ENCODE results near the gene STPG3. TPM values are rescaled to one million over a fixed set of nuclear protein-coding genes. Genes with fewer than 3 reads are reported as not detected.

Gene STPG3
- not detected for total RNA-seq

DNA sequence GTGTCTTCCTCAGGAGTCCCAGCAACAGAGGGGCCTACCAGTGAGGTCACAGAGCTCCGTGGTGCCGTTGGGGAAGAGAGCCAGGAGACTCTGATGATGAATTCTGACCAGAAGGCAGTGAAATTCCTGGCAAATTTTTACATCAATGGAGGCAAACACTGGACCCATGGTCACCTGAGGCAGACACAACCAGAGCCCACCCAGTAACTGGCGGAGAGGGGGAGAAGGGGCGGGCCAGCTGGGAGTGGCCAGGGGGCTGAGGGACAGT is at the start of gene STPG3:
TSS of gene STPG3 (plus strand) at position 93 of the 268 bp plus-strand sequence. CDS start at position 94, 1 bp downstream.
- TF ChIP-seq, protein P1, sequence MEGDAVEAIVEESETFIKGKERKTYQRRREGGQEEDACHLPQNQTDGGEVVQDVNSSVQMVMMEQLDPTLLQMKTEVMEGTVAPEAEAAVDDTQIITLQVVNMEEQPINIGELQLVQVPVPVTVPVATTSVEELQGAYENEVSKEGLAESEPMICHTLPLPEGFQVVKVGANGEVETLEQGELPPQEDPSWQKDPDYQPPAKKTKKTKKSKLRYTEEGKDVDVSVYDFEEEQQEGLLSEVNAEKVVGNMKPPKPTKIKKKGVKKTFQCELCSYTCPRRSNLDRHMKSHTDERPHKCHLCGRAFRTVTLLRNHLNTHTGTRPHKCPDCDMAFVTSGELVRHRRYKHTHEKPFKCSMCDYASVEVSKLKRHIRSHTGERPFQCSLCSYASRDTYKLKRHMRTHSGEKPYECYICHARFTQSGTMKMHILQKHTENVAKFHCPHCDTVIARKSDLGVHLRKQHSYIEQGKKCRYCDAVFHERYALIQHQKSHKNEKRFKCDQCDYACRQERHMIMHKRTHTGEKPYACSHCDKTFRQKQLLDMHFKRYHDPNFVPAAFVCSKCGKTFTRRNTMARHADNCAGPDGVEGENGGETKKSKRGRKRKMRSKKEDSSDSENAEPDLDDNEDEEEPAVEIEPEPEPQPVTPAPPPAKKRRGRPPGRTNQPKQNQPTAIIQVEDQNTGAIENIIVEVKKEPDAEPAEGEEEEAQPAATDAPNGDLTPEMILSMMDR (IDR thresholded peaks at IDR 0.05), result no peak
- TF ChIP-seq POLR2AphosphoS5 (IDR thresholded peaks at IDR 0.05; ENCODE audit: insufficient read depth in 1 of 2, low read depth in 1 of 2), result no peak
- no peak for TF ChIP-seq POLR2A (IDR thresholded peaks at IDR 0.05)
- no peaks in the 10 kb centered on the region for H3K27me3 ChIP-seq
- H3K36me3 ChIP-seq, result no peaks in the 10 kb centered on the region
- peaks cover 16% of the 10 kb centered on the region for H3K4me1 ChIP-seq
- intact Hi-C loops (cut with DNase I), result no loop called here
- H3K9me3 ChIP-seq, result no peaks in the 10 kb centered on the region
- no peak within 1 kb of the TSS for H3K27ac ChIP-seq
- no peak for DNase-seq (ENCODE audit: extremely low spot score in 2 of 2)
- no peak within 1 kb of the TSS for H3K4me3 ChIP-seq

DNA sequence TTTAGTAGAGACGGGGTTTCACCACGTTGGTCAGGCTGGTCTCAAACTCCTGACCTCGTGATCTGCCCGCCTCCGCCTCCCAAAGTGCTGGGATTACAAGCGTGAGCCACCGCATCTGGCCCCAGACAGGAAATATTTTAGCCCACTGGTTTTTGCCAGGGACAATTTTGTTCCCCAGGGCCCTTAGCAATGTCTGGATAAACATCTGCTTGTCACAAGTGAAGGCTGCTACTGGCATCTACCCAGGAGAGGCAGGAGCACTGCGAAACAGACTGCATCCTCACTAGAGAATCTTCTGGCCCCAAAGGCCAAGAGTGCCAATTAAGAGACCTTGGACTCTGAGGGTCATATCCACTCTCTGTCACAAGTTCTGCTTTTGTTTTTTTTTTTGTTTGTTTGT is 48.1 kb upstream of the STPG3 start:
- H3K4me1 ChIP-seq, result peaks cover 73% of the 10 kb centered on the region
- TF ChIP-seq POLR2AphosphoS5 (IDR thresholded peaks at IDR 0.05; ENCODE audit: insufficient read depth in 1 of 2, low read depth in 1 of 2), result no peak
- TF ChIP-seq POLR2A (IDR thresholded peaks at IDR 0.05), result no peak
- TF ChIP-seq, protein P1 (IDR thresholded peaks at IDR 0.05), result no peak
- H3K27me3 ChIP-seq, result no peaks in the 10 kb centered on the region
- H3K27ac ChIP-seq, result no peak overlapping the region
- no peak overlapping the region for H3K4me3 ChIP-seq
- intact Hi-C loops (cut with DNase I), result no loop called here
- no peaks in the 10 kb centered on the region for H3K9me3 ChIP-seq
- no peak for DNase-seq (ENCODE audit: extremely low spot score in 2 of 2)
- no peaks in the 10 kb centered on the region for H3K36me3 ChIP-seq

DNA sequence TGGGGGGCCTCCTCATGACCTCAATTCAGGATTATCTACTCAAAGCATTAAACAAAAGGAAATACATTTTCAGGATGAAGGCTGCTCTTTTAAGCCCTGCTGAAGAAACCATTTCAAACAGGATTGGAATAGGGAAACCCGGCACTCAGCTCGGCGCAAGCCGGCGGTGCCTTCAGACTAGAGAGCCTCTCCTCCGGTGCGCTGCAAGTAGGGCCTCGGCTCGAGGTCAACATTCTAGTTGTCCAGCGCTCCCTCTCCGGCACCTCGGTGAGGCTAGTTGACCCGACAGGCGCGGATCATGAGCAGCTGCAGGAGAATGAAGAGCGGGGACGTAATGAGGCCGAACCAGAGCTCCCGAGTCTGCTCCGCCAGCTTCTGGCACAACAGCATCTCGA is 46.4 kb upstream of the STPG3 start:
- H3K9me3 ChIP-seq, result no peaks in the 10 kb centered on the region
- H3K27ac ChIP-seq, result peak overlapping the region; percentile 71
- H3K4me3 ChIP-seq, result peak overlapping the region; percentile 76 to 96
- peaks cover 55% of the 10 kb centered on the region for H3K4me1 ChIP-seq
- no peak for DNase-seq (ENCODE audit: extremely low spot score in 2 of 2)
- H3K27me3 ChIP-seq, result no peaks in the 10 kb centered on the region
- intact Hi-C loops (cut with DNase I), result no loop called here
- no peak for TF ChIP-seq POLR2AphosphoS5 (IDR thresholded peaks at IDR 0.05; ENCODE audit: insufficient read depth in 1 of 2, low read depth in 1 of 2)
- TF ChIP-seq, protein P1 (IDR thresholded peaks at IDR 0.05), result no peak
- TF ChIP-seq POLR2A (IDR thresholded peaks at IDR 0.05), result no peak
- H3K36me3 ChIP-seq, result no peaks in the 10 kb centered on the region

DNA sequence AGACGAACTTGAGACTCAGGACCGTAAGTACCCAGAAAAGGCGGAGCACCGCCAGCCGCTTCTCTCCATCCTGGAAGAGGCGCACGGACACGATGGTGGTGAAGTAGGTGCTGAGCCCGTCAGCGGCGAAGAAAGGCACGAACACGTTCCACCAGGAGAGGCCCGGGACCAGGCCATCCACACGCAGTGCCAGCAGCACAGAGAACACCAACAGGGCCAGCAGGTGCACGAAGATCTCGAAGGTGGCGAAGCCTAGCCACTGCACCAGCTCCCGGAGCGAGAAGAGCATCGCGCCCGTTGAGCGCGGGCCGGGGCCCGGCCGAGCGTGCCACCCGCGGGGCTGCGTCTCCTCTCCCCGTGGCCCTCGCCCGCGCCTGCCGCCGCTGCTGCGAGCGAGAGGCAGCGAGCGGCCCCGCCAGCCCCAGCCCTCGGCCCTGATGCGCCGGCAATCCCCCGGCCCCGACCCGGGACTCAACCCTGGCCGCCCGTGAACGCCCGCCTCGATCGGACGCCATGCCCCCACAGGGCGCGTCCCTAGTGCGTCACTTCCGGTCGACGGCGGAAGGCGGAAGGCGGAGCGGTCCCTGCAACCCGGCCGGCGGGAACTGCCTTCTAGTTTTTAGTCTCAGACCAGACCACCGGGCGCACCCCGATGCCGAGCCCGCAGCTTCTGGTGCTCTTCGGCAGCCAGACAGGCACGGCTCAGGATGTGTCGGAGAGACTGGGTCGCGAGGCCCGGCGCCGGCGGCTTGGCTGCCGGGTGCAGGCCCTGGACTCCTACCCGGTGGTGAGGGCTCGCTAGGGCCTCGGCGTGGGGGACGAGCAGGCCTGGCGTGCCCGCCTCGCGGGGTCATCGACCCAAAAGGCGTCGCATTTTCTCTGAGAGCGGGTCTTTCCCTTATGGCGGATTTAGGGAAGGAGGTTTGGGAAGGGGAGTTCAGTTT is 45.7 kb upstream of the STPG3 start, which contains the start of the genes NDOR1 and TMEM203:
TSS of gene NDOR1 (plus strand) at position 575 of the 944 bp plus-strand sequence. CDS start at position 653, 78 bp downstream.
TSS of gene TMEM203 (minus strand) at position 523 of the 944 bp plus-strand sequence. CDS start at position 289, 234 bp downstream.
- intact Hi-C loops (cut with DNase I), result no loop called here
- Histone ChIP-seq H3K4me1 (peaks cover 54% of the 10 kb centered on the region), H3K27ac (peak within 1 kb of the TSS; percentile 71), H3K9me3 (no peaks in the 10 kb centered on the region), H3K4me3 (peak within 1 kb of the TSS; percentile 76 to 96), H3K27me3 (no peaks in the 10 kb centered on the region), H3K36me3 (no peaks in the 10 kb centered on the region)
- DNase-seq (ENCODE audit: extremely low spot score in 2 of 2), result no peak
- TF ChIP-seq POLR2AphosphoS5 (IDR thresholded peaks at IDR 0.05; ENCODE audit: insufficient read depth in 1 of 2, low read depth in 1 of 2) (peak; percentile 87 to 93), POLR2A (IDR thresholded peaks at IDR 0.05) (peak in 1 of 2 donors; percentile 38)
- TF ChIP-seq, protein P1 (IDR thresholded peaks at IDR 0.05), result no peak

DNA sequence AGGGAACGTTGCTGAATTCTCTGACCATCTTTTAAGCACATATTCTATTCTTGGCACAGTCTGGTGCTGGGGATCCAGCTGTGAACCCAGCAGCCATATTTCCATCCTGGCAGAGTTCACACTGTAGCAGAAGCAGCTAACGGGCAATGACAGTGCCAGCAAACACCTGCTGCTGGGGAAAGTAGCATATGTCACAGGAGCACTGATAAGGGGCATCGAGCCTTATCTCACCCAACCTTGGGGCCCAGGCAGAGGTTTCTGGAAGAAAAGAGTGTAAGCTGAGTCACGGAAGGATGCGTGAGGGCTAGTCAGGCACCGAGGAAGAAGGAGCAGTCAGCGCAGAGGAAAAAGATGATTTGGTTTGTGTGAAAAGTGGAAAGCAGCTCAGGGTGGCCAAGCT is 44.5 kb upstream of the STPG3 start:
- Histone ChIP-seq H3K36me3 (no peaks in the 10 kb centered on the region), H3K27me3 (no peaks in the 10 kb centered on the region), H3K4me3 (peak overlapping the region; percentile 76 to 96), H3K9me3 (no peaks in the 10 kb centered on the region), H3K27ac (no peak overlapping the region), H3K4me1 (peaks cover 46% of the 10 kb centered on the region)
- DNase-seq (ENCODE audit: extremely low spot score in 2 of 2), result no peak
- intact Hi-C loops (cut with DNase I), result no loop called here
- TF ChIP-seq, protein P1 (IDR thresholded peaks at IDR 0.05), result no peak
- no peak for TF ChIP-seq POLR2A (IDR thresholded peaks at IDR 0.05)
- no peak for TF ChIP-seq POLR2AphosphoS5 (IDR thresholded peaks at IDR 0.05; ENCODE audit: insufficient read depth in 1 of 2, low read depth in 1 of 2)

Measured in vagina (tissue), 2 donors.